ENCODE results near the gene TAF15.

TAF15 gene

GRCh38 chr17:35788477-35789368, 20.6 kb upstream of the TAF15 start:
- DNase-seq = no peak

- no peak for DNase-seq
Measured at GRCh38 chr17:35790841-35791240, 18.4 kb upstream of the TAF15 start.

GRCh38 chr17:35791681-35792350, 17.5 kb upstream of the TAF15 start:
- no peak for DNase-seq

GRCh38 chr17:35793257-35793656, 16.0 kb upstream of the TAF15 start:
- no peak for DNase-seq

GRCh38 chr17:35795007-35795870, 14.0 kb upstream of the TAF15 start, which contains the start of gene MMP28:
Gene MMP28 (minus strand): TSS chr17:35795641. CDS start chr17:35795377, 264 bp downstream.
- DNase-seq = peak; percentile 9

- DNase-seq = no peak
Measured at GRCh38 chr17:35795871-35796265, 13.4 kb upstream of the TAF15 start.

- no peak for DNase-seq
Measured at GRCh38 chr17:35796942-35797341, 12.3 kb upstream of the TAF15 start.

GRCh38 chr17:35797370-35797769, 11.9 kb upstream of the TAF15 start:
- DNase-seq = no peak

- DNase-seq = no peak
Measured at GRCh38 chr17:35797918-35798317, 11.4 kb upstream of the TAF15 start.

GRCh38 chr17:35799942-35800341, 9.3 kb upstream of the TAF15 start:
- DNase-seq = no peak

- peak; percentile 31 for DNase-seq
Measured at GRCh38 chr17:35801583-35802224, 7.6 kb upstream of the TAF15 start.

GRCh38 chr17:35804658-35805192, 4.6 kb upstream of the TAF15 start:
- DNase-seq = peak; percentile 49

GRCh38 chr17:35807371-35808144, 1.7 kb upstream of the TAF15 start:
- DNase-seq = no peak

- no peak for DNase-seq
Measured at GRCh38 chr17:35808240-35808961, 883 bp upstream of the TAF15 start.

GRCh38 chr17:35809855-35810461, 674 bp downstream of the TAF15 start:
- no peak for DNase-seq

GRCh38 chr17:35811759-35812158, 2.5 kb downstream of the TAF15 start:
- no peak for DNase-seq

- DNase-seq = no peak
Measured at GRCh38 chr17:35812456-35812855, 3.2 kb downstream of the TAF15 start.

GRCh38 chr17:35816723-35817122, 7.4 kb downstream of the TAF15 start:
- DNase-seq = no peak

- no peak for DNase-seq
Measured at GRCh38 chr17:35817196-35817595, 7.9 kb downstream of the TAF15 start.

GRCh38 chr17:35819455-35819854, 10.2 kb downstream of the TAF15 start:
- no peak for DNase-seq

Data from CD4-positive, alpha-beta T cell treated with Interferon gamma for 1 hour (primary cell).